Trophoblast cell (in vitro differentiated cells and primary cell): ENCODE data around the gene TMUB2.
A peak's percentile ranks its signal among the peaks of the same experiment; 100 is the strongest.

Experiments used
- DNase-seq, 2 donors: peaks; one replicate each; pipeline ENCODE4 v3.0.0-alpha.2; 2016
- H2AFZ ChIP-seq: 2 replicates; pipeline ENCODE4 v1.6.1; 2013; ENCODE audit warnings: low read length, moderate library complexity, mild to moderate bottlenecking; ENCODE audit not compliant: insufficient read depth, poor library complexity
- H2AK5ac ChIP-seq: 2 replicates; pipeline ENCODE4 v1.6.1; 2013; ENCODE audit warnings: mild to moderate bottlenecking, low read length
- H2BK120ac ChIP-seq: 2 replicates; pipeline ENCODE4 v1.6.1; 2013; ENCODE audit warnings: low read length, mild to moderate bottlenecking, moderate library complexity; ENCODE audit not compliant: insufficient read depth, poor library complexity
- H2BK12ac ChIP-seq: 2 replicates; pipeline ENCODE4 v1.6.1; 2013; ENCODE audit warnings: mild to moderate bottlenecking, low read length, moderate library complexity
- H2BK5ac ChIP-seq: 2 replicates; pipeline ENCODE4 v1.6.1; 2013; ENCODE audit warnings: low read length, low read depth, moderate library complexity, mild to moderate bottlenecking; ENCODE audit not compliant: poor library complexity
- H3K14ac ChIP-seq: 2 replicates; pipeline ENCODE4 v1.6.1; 2013; ENCODE audit warnings: mild to moderate bottlenecking, low read length
- H3K18ac ChIP-seq: 2 replicates; pipeline ENCODE4 v1.6.1; 2013; ENCODE audit warnings: mild to moderate bottlenecking, low read length
- H3K23ac ChIP-seq: 2 replicates; pipeline ENCODE4 v1.6.1; 2013; ENCODE audit warnings: low read length
- H3K27ac ChIP-seq: 2 replicates; pipeline ENCODE4 v1.5.1; 2013; ENCODE audit warnings: low read depth, mild to moderate bottlenecking, inconsistent platforms, low read length, moderate library complexity
- H3K27me3 ChIP-seq: 2 replicates; pipeline ENCODE4 v1.6.1; 2013; ENCODE audit warnings: inconsistent platforms, mild to moderate bottlenecking, low read length, moderate library complexity; ENCODE audit not compliant: insufficient read depth
- H3K36me3 ChIP-seq, 2 experiments: 1 replicate in 1 of 2; 2 replicates in 1 of 2; pipeline ENCODE4 v1.6.1; 2013; ENCODE audit warnings: low read length in 2 of 2, mild to moderate bottlenecking in 2 of 2, moderate library complexity in 1 of 2; ENCODE audit not compliant: insufficient read depth in 2 of 2, control insufficient read depth in 1 of 2
- H3K4ac ChIP-seq: 2 replicates; pipeline ENCODE4 v1.6.1; 2013; ENCODE audit warnings: low read depth, mild to moderate bottlenecking, low read length, moderate library complexity
- H3K4me1 ChIP-seq, 2 experiments: 1 replicate in 1 of 2; 2 replicates in 1 of 2; pipeline ENCODE4 v1.6.1; 2013; ENCODE audit warnings: low read length in 2 of 2, mild to moderate bottlenecking in 2 of 2, moderate library complexity in 1 of 2; ENCODE audit not compliant: insufficient read depth in 2 of 2, control insufficient read depth in 1 of 2
- H3K4me2 ChIP-seq: 2 replicates; pipeline ENCODE4 v1.6.1; 2013; ENCODE audit warnings: inconsistent platforms, mild to moderate bottlenecking, low read length, moderate library complexity
- H3K4me3 ChIP-seq: 2 replicates; pipeline ENCODE4 v1.5.1; 2013; ENCODE audit warnings: mild to moderate bottlenecking, low read depth, low read length, inconsistent platforms
- H3K79me1 ChIP-seq: one replicate; pipeline ENCODE4 v1.6.1; 2013; ENCODE audit warnings: low read length
- H3K79me2 ChIP-seq: 2 replicates; pipeline ENCODE4 v1.6.1; 2013; ENCODE audit warnings: low read length, mild to moderate bottlenecking; ENCODE audit not compliant: control insufficient read depth, insufficient read depth, poor library complexity
- H3K9ac ChIP-seq: 2 replicates; pipeline ENCODE4 v1.6.1; 2013; ENCODE audit warnings: mild to moderate bottlenecking, low read length
- H3K9me3 ChIP-seq: 2 replicates; pipeline ENCODE4 v1.6.1; 2013; ENCODE audit warnings: low read depth, mild to moderate bottlenecking, control low read depth, inconsistent platforms, low read length; ENCODE audit not compliant: insufficient read depth
- H4K12ac ChIP-seq: 2 replicates; pipeline ENCODE4 v1.6.1; 2013; ENCODE audit warnings: low read depth, mild to moderate bottlenecking, low read length, moderate library complexity
- H4K8ac ChIP-seq: 2 replicates; pipeline ENCODE4 v1.6.1; 2013; ENCODE audit warnings: low read depth, mild to moderate bottlenecking, low read length, moderate library complexity
- H4K91ac ChIP-seq: one replicate; pipeline ENCODE4 v1.6.1; 2013; ENCODE audit warnings: low read depth, mild to moderate bottlenecking, low read length, moderate library complexity
- WGBS: extraction: QIAGEN DNeasy Blood & Tissue Kit; methylation state at CpG from one replicate; pipeline ENCODE4 v1.1.7; 2013; ENCODE audit warnings: missing lambda C conversion rate; ENCODE audit not compliant: insufficient read length, insufficient coverage; ENCODE audit errors: extremely low coverage; 5-methylcytosine and 5-hydroxymethylcytosine counted together

TMUB2 gene

DNA sequence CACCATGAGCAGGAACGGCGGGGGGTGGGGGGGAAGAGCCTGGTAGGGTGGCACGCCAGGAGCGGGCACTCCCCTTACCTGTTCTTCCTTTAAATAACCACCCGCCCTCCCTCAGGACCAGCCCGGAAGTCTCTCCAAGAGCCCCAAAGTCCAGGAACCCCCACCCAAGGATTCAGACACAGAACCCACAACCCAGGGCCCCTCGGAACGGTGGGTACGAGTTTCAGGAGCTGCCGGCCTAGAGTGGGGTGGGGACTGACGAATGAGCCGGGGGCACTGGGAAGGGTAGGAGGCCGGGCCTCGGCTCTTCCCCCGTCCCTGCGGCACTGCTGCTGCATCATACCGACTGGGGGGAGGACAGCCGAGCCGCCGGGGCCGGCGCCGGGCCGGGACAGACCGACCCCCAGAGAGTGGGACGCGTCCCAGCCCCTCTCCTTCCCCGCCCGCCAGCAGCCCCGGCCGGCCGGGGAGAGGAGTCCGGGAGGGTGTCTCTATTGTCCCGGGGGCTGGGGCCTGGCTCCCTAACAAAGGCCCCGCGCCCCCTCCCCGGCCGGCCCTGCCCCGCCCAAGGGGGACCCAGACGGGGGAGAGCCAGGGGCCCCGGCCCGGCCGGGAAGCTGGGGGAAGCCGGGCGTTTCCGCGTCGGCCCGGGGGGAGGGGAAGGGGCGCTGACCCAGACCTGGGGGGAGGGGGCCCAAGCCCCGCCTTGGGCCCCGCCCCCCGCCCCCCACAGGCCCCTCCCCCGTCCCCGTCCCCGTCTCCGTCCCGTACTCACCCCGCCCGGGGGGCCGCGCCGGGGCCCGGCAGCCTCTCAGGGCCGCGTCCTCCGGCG, 12.2 kb downstream of the TMUB2 start:
- peak overlapping the region; percentile 96 for H3K14ac ChIP-seq
- WGBS = no CpG with 5 or more reads among the region's 68 CpGs
- peak overlapping the region; percentile 15 for H2BK12ac ChIP-seq
- peak overlapping the region; percentile 95 for H2BK120ac ChIP-seq
- peak in 1 of 2 donors; percentile 46 for DNase-seq
- peak overlapping the region; percentile 99 for H4K91ac ChIP-seq
- H2AFZ ChIP-seq = peak overlapping the region; percentile 80
- H3K79me1 ChIP-seq = peaks cover 14% of the 10 kb centered on the region
- H3K4me2 ChIP-seq = peak overlapping the region; percentile 91
- H2BK5ac ChIP-seq = peak overlapping the region; percentile 97
- no peaks in the 10 kb centered on the region for H3K9me3 ChIP-seq
- H3K79me2 ChIP-seq = peaks cover 18% of the 10 kb centered on the region
- H3K4ac ChIP-seq = peak overlapping the region; percentile 92
- H3K4me3 ChIP-seq = peak overlapping the region; percentile 83
- peak overlapping the region; percentile 96 for H4K12ac ChIP-seq
- peaks cover 14 to 24% of the 10 kb centered on the region in 2 experiments for H3K4me1 ChIP-seq
- H3K18ac ChIP-seq = peak overlapping the region; percentile 79
- H3K27ac ChIP-seq = peak overlapping the region; percentile 100
- H3K23ac ChIP-seq = no peak overlapping the region
- peaks cover 26 to 35% of the 10 kb centered on the region in 2 experiments for H3K36me3 ChIP-seq
- H3K27me3 ChIP-seq = no peaks in the 10 kb centered on the region
- peak overlapping the region; percentile 91 for H3K9ac ChIP-seq
- peak overlapping the region; percentile 89 for H4K8ac ChIP-seq
- peak overlapping the region; percentile 93 for H2AK5ac ChIP-seq

DNA sequence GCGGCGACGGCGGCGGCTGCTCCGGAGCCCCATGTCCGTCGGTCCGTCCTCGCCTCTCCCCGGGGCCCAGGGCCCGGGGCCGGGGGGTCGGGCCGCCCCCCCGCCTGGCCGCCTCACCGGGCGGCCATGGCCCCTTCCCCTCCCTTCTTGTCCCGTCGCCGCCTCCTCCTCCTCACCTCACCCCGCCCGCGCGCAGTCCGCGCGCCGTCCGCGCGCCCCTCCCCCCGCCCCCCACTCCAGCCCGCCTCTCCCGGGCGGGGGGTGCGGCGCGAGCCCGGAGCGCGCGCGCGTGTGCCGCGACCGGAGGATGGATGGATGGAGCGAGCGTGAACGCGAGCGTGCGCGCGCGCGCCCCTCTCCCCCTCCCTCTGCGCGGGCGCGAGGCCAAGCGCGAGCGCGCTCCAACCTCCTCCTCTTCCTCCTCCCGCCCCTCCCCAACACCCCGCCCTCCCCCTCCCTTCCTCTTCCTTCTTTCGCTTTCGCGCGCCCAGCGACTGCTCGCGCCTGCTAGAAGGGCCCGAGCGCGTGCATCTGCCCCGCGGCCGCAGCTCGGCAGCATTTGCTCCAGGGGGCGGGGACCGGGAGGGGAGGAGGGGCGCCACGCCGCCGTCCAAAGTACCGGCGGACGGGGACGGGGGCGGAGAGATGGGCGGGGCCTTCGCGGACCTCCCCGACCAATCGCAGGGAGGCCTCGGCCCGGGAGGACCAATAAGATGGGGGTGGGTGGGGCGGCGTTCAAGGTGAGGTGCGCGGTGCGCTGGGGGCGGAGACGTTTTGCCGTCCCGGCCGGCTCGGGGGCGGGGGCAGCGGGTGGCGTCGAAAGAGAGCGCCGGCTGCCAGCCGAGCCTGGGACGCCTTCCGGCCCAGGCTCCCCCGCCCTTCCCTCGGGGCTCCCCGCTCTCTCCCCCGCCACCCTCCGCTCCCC, 13.0 kb downstream of the TMUB2 start, which contains the start of gene ATXN7L3:
TSS of gene ATXN7L3 (minus strand) at position 332 of the 925 bp plus-strand sequence. CDS start 1,814 bp downstream, outside the sequence.
- Histone ChIP-seq H3K27me3 (no peaks in the 10 kb centered on the region), H3K14ac (peak within 1 kb of the TSS; percentile 98), H3K4me2 (peak within 1 kb of the TSS; percentile 91), H2BK120ac (peak within 1 kb of the TSS; percentile 95), H3K18ac (peak within 1 kb of the TSS; percentile 97), H3K9ac (peak within 1 kb of the TSS; percentile 91), H2AFZ (peak within 1 kb of the TSS; percentile 80), H3K36me3 (peaks cover 17 to 27% of the 10 kb centered on the region in 2 experiments), H4K8ac (peak within 1 kb of the TSS; percentile 100), H3K79me2 (peaks cover 18% of the 10 kb centered on the region), H3K9me3 (no peaks in the 10 kb centered on the region), H4K91ac (peak within 1 kb of the TSS; percentile 99), H2AK5ac (peak within 1 kb of the TSS; percentile 93), H3K4me1 (peaks cover 10 to 16% of the 10 kb centered on the region in 2 experiments), H3K4ac (peak within 1 kb of the TSS; percentile 92), H3K23ac (no peak within 1 kb of the TSS), H2BK12ac (peak within 1 kb of the TSS; percentile 15), H2BK5ac (peak within 1 kb of the TSS; percentile 97), H3K79me1 (peaks cover 14% of the 10 kb centered on the region), H3K27ac (peak within 1 kb of the TSS; percentile 100), H3K4me3 (peak within 1 kb of the TSS; percentile 85), H4K12ac (peak within 1 kb of the TSS; percentile 96)
- no CpG with 5 or more reads among the region's 126 CpGs for WGBS
- DNase-seq = peak; percentile 96

DNA sequence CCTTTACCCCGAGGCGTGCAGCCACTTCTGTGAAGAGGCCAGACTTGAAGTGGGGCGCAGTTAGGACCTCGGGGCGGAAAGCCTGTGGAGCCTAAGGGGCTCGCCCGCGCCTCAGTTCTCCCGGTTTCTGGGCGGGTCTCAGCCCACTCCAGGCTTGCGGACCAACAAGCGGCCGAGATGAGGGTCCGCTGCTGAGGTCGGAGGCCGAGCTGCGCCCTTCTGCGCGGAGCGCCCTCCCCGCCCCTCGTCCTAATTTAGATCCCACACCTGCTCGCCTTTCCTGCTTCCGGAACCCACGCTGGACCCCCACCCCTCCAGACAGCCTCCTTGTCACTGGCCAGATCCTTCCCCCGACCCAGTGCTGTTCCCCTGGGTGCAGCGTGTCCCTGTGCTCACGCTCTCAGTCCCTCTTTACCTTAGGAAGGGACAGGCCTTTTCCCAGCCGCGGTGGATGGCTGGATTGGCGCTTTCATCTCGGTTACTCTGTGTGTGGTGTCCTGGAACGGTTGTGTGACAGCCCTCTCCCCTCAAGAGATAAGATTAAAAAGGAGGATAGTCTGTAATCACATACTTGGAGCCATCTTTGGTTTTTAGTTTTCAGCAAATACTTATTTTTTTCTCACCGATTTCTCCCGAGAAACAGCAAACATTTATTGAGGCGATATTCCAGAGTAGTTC, 13.8 kb downstream of the TMUB2 start:
- no peaks in the 10 kb centered on the region for H3K27me3 ChIP-seq
- DNase-seq = peak in 1 of 2 donors; percentile 21
- WGBS = no CpG with 5 or more reads among the region's 36 CpGs
- H3K23ac ChIP-seq = no peak overlapping the region
- H4K12ac ChIP-seq = peak overlapping the region; percentile 96
- no peak overlapping the region for H2BK12ac ChIP-seq
- H3K18ac ChIP-seq = peak overlapping the region; percentile 97
- H2BK120ac ChIP-seq = peak overlapping the region; percentile 74
- H4K91ac ChIP-seq = peak overlapping the region; percentile 97
- peak overlapping the region; percentile 90 for H3K9ac ChIP-seq
- H3K4me1 ChIP-seq = peaks cover 10 to 16% of the 10 kb centered on the region in 2 experiments
- H3K36me3 ChIP-seq = peaks cover 10 to 19% of the 10 kb centered on the region in 2 experiments
- peak overlapping the region; percentile 91 for H2BK5ac ChIP-seq
- peak overlapping the region; percentile 98 for H3K14ac ChIP-seq
- no peaks in the 10 kb centered on the region for H3K9me3 ChIP-seq
- peak overlapping the region; percentile 78 for H2AK5ac ChIP-seq
- H2AFZ ChIP-seq = peak overlapping the region; percentile 38
- H3K4me3 ChIP-seq = peak overlapping the region; percentile 85
- H3K79me1 ChIP-seq = peaks cover 14% of the 10 kb centered on the region
- H4K8ac ChIP-seq = peak overlapping the region; percentile 100
- peaks cover 18% of the 10 kb centered on the region for H3K79me2 ChIP-seq
- peak overlapping the region; percentile 64 for H3K4ac ChIP-seq
- H3K27ac ChIP-seq = peak overlapping the region; percentile 94
- H3K4me2 ChIP-seq = peak overlapping the region; percentile 66
